Fibroblast of lung (primary cell): ENCODE results near the gene ZNF654. TPM values are rescaled to one million over a fixed set of nuclear protein-coding genes. Genes with fewer than 3 reads are reported as not detected.

ENCODE experiments used
- DNase-seq, 2 donors: peaks; one replicate each; pipeline versions ENCODE4 v3.0.0 to v3.0.0-alpha.2; 2010; ENCODE audit warnings: low read depth in 2 of 2
- H2AFZ ChIP-seq: 2 replicates; pipeline ENCODE4 v1.5.1; 2012; ENCODE audit warnings: low read length, control low read depth, inconsistent platforms
- H3K27ac ChIP-seq: 2 replicates; pipeline ENCODE4 v1.5.1; 2011; ENCODE audit warnings: low read length, control low read depth; ENCODE audit not compliant: insufficient read depth
- H3K27me3 ChIP-seq: 2 replicates; pipeline ENCODE4 v1.5.1; 2011; ENCODE audit warnings: mild to moderate bottlenecking, low read length; ENCODE audit not compliant: control insufficient read depth, insufficient read depth
- H3K36me3 ChIP-seq: 2 replicates; pipeline ENCODE4 v1.5.1; 2011; ENCODE audit warnings: low read length; ENCODE audit not compliant: control insufficient read depth, insufficient read depth
- H3K4me1 ChIP-seq: 2 replicates; pipeline ENCODE4 v1.5.1; 2011; ENCODE audit warnings: low read length; ENCODE audit not compliant: control insufficient read depth, insufficient read depth; ENCODE audit errors: extremely low read depth
- H3K4me2 ChIP-seq: 2 replicates; pipeline ENCODE4 v1.5.1; 2011; ENCODE audit warnings: low read length, control low read depth; ENCODE audit not compliant: insufficient read depth; ENCODE audit errors: extremely low read depth
- H3K4me3 ChIP-seq, 4 experiments: fragments of 200-600 bp in 1 of 4; sonication (generic) in 1 of 4; replicated peaks in 1 of 4; 2 replicates each; pipeline ENCODE4 v1.5.1; 2011 to 2016; ENCODE audit warnings: low read length in 4 of 4, low read depth in 3 of 4, mild to moderate bottlenecking in 3 of 4, control low read depth in 2 of 4, inconsistent platforms in 1 of 4, mixed read lengths in 1 of 4; ENCODE audit not compliant: insufficient read depth in 1 of 4; ENCODE audit errors: control extremely low read depth in 1 of 4
- H3K79me2 ChIP-seq: 2 replicates; pipeline ENCODE4 v1.5.1; 2012; ENCODE audit warnings: mild to moderate bottlenecking, low read length, inconsistent platforms; ENCODE audit not compliant: control insufficient read depth, insufficient read depth
- H3K9ac ChIP-seq: 2 replicates; pipeline ENCODE4 v1.5.1; 2011; ENCODE audit warnings: mild to moderate bottlenecking, low read length, control low read depth; ENCODE audit not compliant: insufficient read depth
- H3K9me3 ChIP-seq: 2 replicates; pipeline ENCODE4 v1.5.1; 2012; ENCODE audit warnings: low read depth, low read length; ENCODE audit not compliant: control insufficient read depth, insufficient read depth
- H4K20me1 ChIP-seq: 2 replicates; pipeline ENCODE4 v1.5.1; 2011; ENCODE audit warnings: low read length; ENCODE audit not compliant: control insufficient read depth, insufficient read depth; ENCODE audit errors: extremely low read depth
- EZH2 ChIP-seq: IDR thresholded peaks from 2 replicates; pipeline ENCODE4 v1.5.1; 2012; ENCODE audit warnings: low read length, control low read depth, mild to moderate bottlenecking; ENCODE audit errors: missing control alignments
- polyA plus RNA-seq, 2 donors: library from polyadenylated mRNA; depleted of rRNA in 1 of 2; stranded (reverse) in 1 of 2; unstranded in 1 of 2; fragments of >200 nt; gene quantifications; 2 replicates each; pipeline ENCODE4 v1.2.1, GENCODE V29; 2011 to 2012; ENCODE audit warnings: missing spikeins in 1 of 2
- total RNA-seq: library from RNA; depleted of rRNA; stranded (reverse); fragments of >200 nt; gene quantifications from 2 replicates; pipeline ENCODE4 v1.2.1, GENCODE V29; 2014
- TF ChIP-seq, protein P1 (sequence below), 2 donors: IDR thresholded peaks in 1 of 2; conservative IDR thresholded peaks in 1 of 2; 1 replicate in 1 of 2; 2 replicates in 1 of 2; pipeline ENCODE4 v1.5.1; 2011 to 2012; ENCODE audit warnings: low read length in 2 of 2, control low read depth in 1 of 2, inconsistent platforms in 1 of 2, low read depth in 1 of 2, mild to moderate bottlenecking in 1 of 2

Gene ZNF654
- total and polyA plus RNA-seq, 2 donors (not counting 1 experiment from before 2014, with no cell fraction given): 6.5 to 16.3 TPM

DNA sequence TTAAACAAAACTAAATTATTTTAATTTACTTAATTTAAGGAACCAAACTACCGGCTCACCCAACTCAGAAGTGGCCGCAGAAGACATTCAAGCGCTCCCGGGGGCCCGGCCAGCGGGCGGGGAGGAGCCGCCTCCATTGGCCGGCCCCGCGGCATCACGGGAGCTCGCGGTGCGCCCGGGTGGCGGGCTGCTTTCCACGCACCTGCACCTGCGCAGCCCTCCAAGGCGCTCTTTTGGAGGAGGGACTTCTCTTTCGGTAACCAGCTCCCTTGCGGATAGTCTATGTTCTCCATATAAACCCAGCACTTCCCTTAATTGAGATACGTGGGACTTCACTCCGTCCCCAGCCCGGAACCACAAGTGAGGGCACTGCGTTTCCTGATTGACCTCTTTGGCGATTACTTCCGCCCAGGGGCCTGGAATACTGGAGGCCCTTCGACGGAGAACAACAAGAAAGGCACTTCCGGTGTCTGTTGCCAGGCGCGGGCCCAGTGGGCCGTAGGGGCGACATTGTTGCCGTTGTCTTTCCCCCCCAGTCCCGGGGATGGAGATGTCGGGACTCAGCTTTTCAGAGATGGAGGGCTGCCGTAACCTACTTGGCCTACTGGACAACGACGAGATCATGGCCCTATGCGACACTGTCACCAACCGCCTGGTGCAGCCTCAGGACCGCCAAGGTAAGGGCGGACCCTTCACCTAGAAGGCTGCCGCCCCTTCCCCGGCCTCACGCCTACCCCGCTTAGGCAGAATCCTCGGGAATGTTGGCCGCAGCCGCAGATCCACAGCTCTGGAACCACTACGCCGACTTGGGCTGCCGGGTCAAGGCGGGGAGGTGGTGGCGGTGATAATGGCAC is 90.7 kb downstream of the ZNF654 start, which contains the start of gene C3orf38:
C3orf38 (plus strand) TSS at position 451 of the 854 bp plus-strand sequence; CDS start at position 545, 94 bp downstream.
- Histone ChIP-seq H3K4me2 (peak within 1 kb of the TSS; percentile 93), H3K27me3 (no peaks in the 10 kb centered on the region), H2AFZ (peak within 1 kb of the TSS; percentile 100), H3K4me1 (peaks cover 2% of the 10 kb centered on the region), H3K4me3 (peak within 1 kb of the TSS; percentile 84 to 97 (median 90)), H3K9ac (peak within 1 kb of the TSS; percentile 96), H3K27ac (peak within 1 kb of the TSS; percentile 94), H3K79me2 (peaks cover 35% of the 10 kb centered on the region), H3K9me3 (no peaks in the 10 kb centered on the region), H4K20me1 (no peaks in the 10 kb centered on the region), H3K36me3 (no peaks in the 10 kb centered on the region)
- DNase-seq: peak; percentile 93 to 95
- TF ChIP-seq EZH2: no peak
- TF ChIP-seq, protein P1, sequence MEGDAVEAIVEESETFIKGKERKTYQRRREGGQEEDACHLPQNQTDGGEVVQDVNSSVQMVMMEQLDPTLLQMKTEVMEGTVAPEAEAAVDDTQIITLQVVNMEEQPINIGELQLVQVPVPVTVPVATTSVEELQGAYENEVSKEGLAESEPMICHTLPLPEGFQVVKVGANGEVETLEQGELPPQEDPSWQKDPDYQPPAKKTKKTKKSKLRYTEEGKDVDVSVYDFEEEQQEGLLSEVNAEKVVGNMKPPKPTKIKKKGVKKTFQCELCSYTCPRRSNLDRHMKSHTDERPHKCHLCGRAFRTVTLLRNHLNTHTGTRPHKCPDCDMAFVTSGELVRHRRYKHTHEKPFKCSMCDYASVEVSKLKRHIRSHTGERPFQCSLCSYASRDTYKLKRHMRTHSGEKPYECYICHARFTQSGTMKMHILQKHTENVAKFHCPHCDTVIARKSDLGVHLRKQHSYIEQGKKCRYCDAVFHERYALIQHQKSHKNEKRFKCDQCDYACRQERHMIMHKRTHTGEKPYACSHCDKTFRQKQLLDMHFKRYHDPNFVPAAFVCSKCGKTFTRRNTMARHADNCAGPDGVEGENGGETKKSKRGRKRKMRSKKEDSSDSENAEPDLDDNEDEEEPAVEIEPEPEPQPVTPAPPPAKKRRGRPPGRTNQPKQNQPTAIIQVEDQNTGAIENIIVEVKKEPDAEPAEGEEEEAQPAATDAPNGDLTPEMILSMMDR (conservative IDR thresholded peaks at IDR 0.05 in 1 of 2, IDR thresholded peaks at IDR 0.05 in 1 of 2; ENCODE audit: low read depth in 1 of 2, low read length in 2 of 2): no peak

DNA sequence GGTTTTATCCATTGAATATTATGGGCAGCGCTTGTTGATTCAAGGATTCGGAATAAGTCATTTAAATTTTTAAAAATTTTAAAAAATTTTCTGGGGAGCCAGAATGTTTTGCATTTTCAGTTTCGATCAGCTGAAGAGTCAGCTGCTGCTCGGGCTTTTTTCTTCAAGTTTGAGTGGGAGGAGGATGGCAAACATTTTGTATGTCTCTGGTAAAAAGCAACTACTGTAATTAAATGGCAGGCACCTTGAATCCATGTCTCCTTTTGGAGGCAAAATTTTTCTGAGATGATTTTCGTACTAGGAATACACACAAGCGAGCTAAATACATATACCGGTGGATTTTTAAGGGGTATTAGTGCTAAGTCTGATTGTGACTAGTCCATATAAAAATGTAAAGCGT is 91.3 kb downstream of the ZNF654 start:
- H3K4me2 ChIP-seq: peak overlapping the region; percentile 53
- TF ChIP-seq EZH2: no peak
- TF ChIP-seq, protein P1 (conservative IDR thresholded peaks at IDR 0.05 in 1 of 2, IDR thresholded peaks at IDR 0.05 in 1 of 2; ENCODE audit: low read depth in 1 of 2, low read length in 2 of 2): no peak
- peak overlapping the region; percentile 96 for H3K9ac ChIP-seq
- peaks cover 2% of the 10 kb centered on the region for H3K4me1 ChIP-seq
- no peaks in the 10 kb centered on the region for H3K9me3 ChIP-seq
- no peaks in the 10 kb centered on the region for H3K27me3 ChIP-seq
- H3K27ac ChIP-seq: peak overlapping the region; percentile 94
- H4K20me1 ChIP-seq: no peaks in the 10 kb centered on the region
- H3K36me3 ChIP-seq: no peaks in the 10 kb centered on the region
- H3K79me2 ChIP-seq: peaks cover 35% of the 10 kb centered on the region
- H3K4me3 ChIP-seq: peak overlapping the region; percentile 84 to 97 (median 90)
- peak in 1 of 2 donors; percentile 13 for DNase-seq
- H2AFZ ChIP-seq: peak overlapping the region; percentile 100

DNA sequence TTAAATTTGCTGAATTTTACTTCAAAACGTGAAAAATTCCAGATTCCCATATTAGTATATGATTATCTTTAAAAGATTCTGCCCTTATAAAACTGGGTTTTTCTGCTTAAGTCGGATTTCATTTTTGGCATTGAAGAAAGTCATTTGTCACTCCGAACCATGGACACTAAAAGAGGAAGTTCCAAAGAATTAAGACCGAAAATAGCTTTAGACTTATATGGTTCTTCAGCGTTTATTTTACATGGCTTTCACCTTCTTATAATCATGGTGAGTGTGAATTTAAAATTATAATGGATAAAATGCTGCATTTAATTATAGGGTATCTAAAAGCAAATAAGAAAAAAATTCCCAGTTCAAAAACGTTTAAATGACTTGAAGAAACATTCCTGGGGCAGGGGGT is 91.8 kb downstream of the ZNF654 start:
- peak overlapping the region; percentile 53 for H3K4me2 ChIP-seq
- H3K4me3 ChIP-seq: peak overlapping the region; percentile 84 to 97 (median 90)
- peak overlapping the region; percentile 94 for H3K27ac ChIP-seq
- peak in 1 of 2 donors; percentile 6 for DNase-seq
- peak overlapping the region; percentile 39 for H3K9ac ChIP-seq
- peaks cover 2% of the 10 kb centered on the region for H3K4me1 ChIP-seq
- TF ChIP-seq, protein P1 (conservative IDR thresholded peaks at IDR 0.05 in 1 of 2, IDR thresholded peaks at IDR 0.05 in 1 of 2; ENCODE audit: low read depth in 1 of 2, low read length in 2 of 2): no peak
- no peak for TF ChIP-seq EZH2
- H2AFZ ChIP-seq: no peak overlapping the region
- H3K27me3 ChIP-seq: no peaks in the 10 kb centered on the region
- no peaks in the 10 kb centered on the region for H3K9me3 ChIP-seq
- peaks cover 35% of the 10 kb centered on the region for H3K79me2 ChIP-seq
- no peaks in the 10 kb centered on the region for H3K36me3 ChIP-seq
- H4K20me1 ChIP-seq: no peaks in the 10 kb centered on the region
